ENCODE results near the gene AMMECR1. TPM values are rescaled to one million over a fixed set of nuclear protein-coding genes. Genes with fewer than 3 reads are reported as not detected.

Gene AMMECR1
- 1 to 10 TPM; 1.7 to 2.5 (median 1.9) TPM for total RNA-seq

- Histone ChIP-seq H3K4me1 (peaks cover 0 to 11% (median 6%) of the 10 kb centered on the region in 4 donors), H3K27ac (replicated peaks in 1 of 4) (peak within 1 kb of the TSS; percentile 76 to 85 (median 82)), H3K4me3 (peak within 1 kb of the TSS; percentile 65 to 81 (median 75)), H3K9me3 (no peaks in the 10 kb centered on the region), H3K27me3 (no peaks in the 10 kb centered on the region), H3K36me3 (no peaks in the 10 kb centered on the region)
- TF ChIP-seq POLR2AphosphoS5 (IDR thresholded peaks at IDR 0.05) (peak; percentile 62 to 64), POLR2A (IDR thresholded peaks at IDR 0.05; ENCODE audit: low read depth) (no peak)
- WGBS = 32% methylated on average over 30 of the region's 78 CpGs
- DNase-seq (ENCODE audit: extremely low spot score) = peak; percentile 91
- intact Hi-C loops (cut with DNase I) = no loop called here
Observed at GRCh38 chrX:110317820-110318663, at the start of gene AMMECR1. Gene AMMECR1 (minus strand): TSS chrX:110318085. CDS start chrX:110318071, 14 bp downstream.

GRCh38 chrX:110363244-110363643 lies 45.4 kb upstream of the AMMECR1 start:
- Histone ChIP-seq H3K36me3 (no peaks in the 10 kb centered on the region), H3K27me3 (no peaks in the 10 kb centered on the region), H3K4me3 (no peak overlapping the region), H3K27ac (replicated peaks in 1 of 4) (no peak overlapping the region), H3K4me1 (no peaks in the 10 kb centered on the region), H3K9me3 (no peaks in the 10 kb centered on the region)
- DNase-seq (ENCODE audit: extremely low spot score) = no peak
- TF ChIP-seq EP300 (IDR thresholded peaks at IDR 0.05) = no peak
- no peak for TF ChIP-seq CTCF (IDR thresholded peaks at IDR 0.05)
- no peak for TF ChIP-seq POLR2A (IDR thresholded peaks at IDR 0.05; ENCODE audit: low read depth)
- TF ChIP-seq POLR2AphosphoS5 (IDR thresholded peaks at IDR 0.05) = no peak
- WGBS = 60% methylated on average over 1 of the region's 1 CpG
- intact Hi-C loops (cut with DNase I) = no loop called here

- DNase-seq (ENCODE audit: extremely low spot score) = no peak
Observed at GRCh38 chrX:110359273-110359672, 41.4 kb upstream of the AMMECR1 start.

GRCh38 chrX:110358548-110358947 lies 40.7 kb upstream of the AMMECR1 start, which contains the start of gene RTL9:
Gene RTL9 (plus strand): TSS chrX:110358848. CDS start chrX:110450618, 91,770 bp downstream.
- TF ChIP-seq POLR2A (IDR thresholded peaks at IDR 0.05; ENCODE audit: low read depth) (no peak), EP300 (IDR thresholded peaks at IDR 0.05) (no peak), CTCF (IDR thresholded peaks at IDR 0.05) (no peak), POLR2AphosphoS5 (IDR thresholded peaks at IDR 0.05) (no peak)
- H3K9me3 ChIP-seq = no peaks in the 10 kb centered on the region
- no peaks in the 10 kb centered on the region for H3K4me1 ChIP-seq
- 50% methylated on average over 2 of the region's 2 CpGs for WGBS
- H3K27ac ChIP-seq (replicated peaks in 1 of 4) = no peak within 1 kb of the TSS
- H3K4me3 ChIP-seq = no peak within 1 kb of the TSS
- H3K27me3 ChIP-seq = no peaks in the 10 kb centered on the region
- intact Hi-C loops (cut with DNase I) = no loop called here
- no peak for DNase-seq (ENCODE audit: extremely low spot score)
- no peaks in the 10 kb centered on the region for H3K36me3 ChIP-seq

More at GRCh38 chrX:110359273-110359672, 41.4 kb upstream of the AMMECR1 start:
- Histone ChIP-seq H3K36me3 (no peaks in the 10 kb centered on the region), H3K9me3 (no peaks in the 10 kb centered on the region), H3K4me3 (no peak overlapping the region), H3K27ac (replicated peaks in 1 of 4) (no peak overlapping the region), H3K4me1 (no peaks in the 10 kb centered on the region), H3K27me3 (no peaks in the 10 kb centered on the region)
- TF ChIP-seq POLR2AphosphoS5 (IDR thresholded peaks at IDR 0.05) (no peak), EP300 (IDR thresholded peaks at IDR 0.05) (no peak), CTCF (IDR thresholded peaks at IDR 0.05) (no peak), POLR2A (IDR thresholded peaks at IDR 0.05; ENCODE audit: low read depth) (no peak)
- intact Hi-C loops (cut with DNase I) = no loop called here
- 18% methylated on average over 1 of the region's 1 CpG for WGBS

- H3K36me3 ChIP-seq = no peaks in the 10 kb centered on the region
Observed at GRCh38 chrX:110346681-110347080, 28.8 kb upstream of the AMMECR1 start.

More at GRCh38 chrX:110346681-110347080, 28.8 kb upstream of the AMMECR1 start:
- intact Hi-C loops (cut with DNase I) = no loop called here
- WGBS = 60% methylated on average over 17 of the region's 17 CpGs
- H3K27me3 ChIP-seq = no peaks in the 10 kb centered on the region
- TF ChIP-seq POLR2AphosphoS5 (IDR thresholded peaks at IDR 0.05) = no peak
- TF ChIP-seq CTCF (IDR thresholded peaks at IDR 0.05) = no peak
- TF ChIP-seq POLR2A (IDR thresholded peaks at IDR 0.05; ENCODE audit: low read depth) = no peak
- no peak for TF ChIP-seq EP300 (IDR thresholded peaks at IDR 0.05)
- no peak for DNase-seq (ENCODE audit: extremely low spot score)
- no peaks in the 10 kb centered on the region for H3K4me1 ChIP-seq
- H3K9me3 ChIP-seq = no peaks in the 10 kb centered on the region
- no peak overlapping the region for H3K27ac ChIP-seq (replicated peaks in 1 of 4)
- H3K4me3 ChIP-seq = no peak overlapping the region
